ENCODE measurements around the gene ZNRF1. TPM values are rescaled to one million over a fixed set of nuclear protein-coding genes. Genes with fewer than 3 reads are reported as not detected.

ZNRF1 gene
- total and polyA plus RNA-seq, 4 donors = 7.9 to 10.9 (median 9.2) TPM

GRCh38 chr16:74951206-74951605, 47.6 kb upstream of the ZNRF1 start (continued):
- no peak for TF ChIP-seq JUND (IDR thresholded peaks at IDR 0.05)

- TF ChIP-seq RAD21 (IDR thresholded peaks at IDR 0.05) (no peak), GABPA (IDR thresholded peaks at IDR 0.05 in 1 of 2, conservative IDR thresholded peaks at IDR 0.05 in 1 of 2) (no peak), ATF3 (IDR thresholded peaks at IDR 0.05) (no peak), FOXA1 (IDR thresholded peaks at IDR 0.05) (no peak), HNF4A (conservative IDR thresholded peaks at IDR 0.05) (no peak), RXRA (IDR thresholded peaks at IDR 0.05) (no peak)
- TF ChIP-seq, protein P1, sequence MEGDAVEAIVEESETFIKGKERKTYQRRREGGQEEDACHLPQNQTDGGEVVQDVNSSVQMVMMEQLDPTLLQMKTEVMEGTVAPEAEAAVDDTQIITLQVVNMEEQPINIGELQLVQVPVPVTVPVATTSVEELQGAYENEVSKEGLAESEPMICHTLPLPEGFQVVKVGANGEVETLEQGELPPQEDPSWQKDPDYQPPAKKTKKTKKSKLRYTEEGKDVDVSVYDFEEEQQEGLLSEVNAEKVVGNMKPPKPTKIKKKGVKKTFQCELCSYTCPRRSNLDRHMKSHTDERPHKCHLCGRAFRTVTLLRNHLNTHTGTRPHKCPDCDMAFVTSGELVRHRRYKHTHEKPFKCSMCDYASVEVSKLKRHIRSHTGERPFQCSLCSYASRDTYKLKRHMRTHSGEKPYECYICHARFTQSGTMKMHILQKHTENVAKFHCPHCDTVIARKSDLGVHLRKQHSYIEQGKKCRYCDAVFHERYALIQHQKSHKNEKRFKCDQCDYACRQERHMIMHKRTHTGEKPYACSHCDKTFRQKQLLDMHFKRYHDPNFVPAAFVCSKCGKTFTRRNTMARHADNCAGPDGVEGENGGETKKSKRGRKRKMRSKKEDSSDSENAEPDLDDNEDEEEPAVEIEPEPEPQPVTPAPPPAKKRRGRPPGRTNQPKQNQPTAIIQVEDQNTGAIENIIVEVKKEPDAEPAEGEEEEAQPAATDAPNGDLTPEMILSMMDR (IDR thresholded peaks at IDR 0.05; ENCODE audit: low read depth, low read length, missing input control) = no peak
- Histone ChIP-seq H3K4me3 (ENCODE audit: low read depth in 1 of 3, low read length in 3 of 3) (no peak overlapping the region), H3K9ac (ENCODE audit: low read depth in 1 of 2, low read length in 2 of 2) (no peak overlapping the region), H3K27me3 (ENCODE audit: control insufficient read depth in 4 of 4, insufficient read depth in 4 of 4, low read length in 3 of 4) (no peaks in the 10 kb centered on the region), H3K9me3 (ENCODE audit: control insufficient read depth in 4 of 4, low read length in 3 of 4) (no peaks in the 10 kb centered on the region), H3K4me1 (ENCODE audit: control insufficient read depth in 4 of 4, insufficient read depth in 4 of 4, low read length in 3 of 4) (no peaks in the 10 kb centered on the region), H3K36me3 (ENCODE audit: control insufficient read depth in 4 of 4, insufficient read depth in 3 of 4, low read depth in 1 of 4, low read length in 3 of 4) (peaks cover 13 to 49% (median 39%) of the 10 kb centered on the region in 4 donors), H3K27ac (ENCODE audit: low read depth in 1 of 2, low read length in 2 of 2) (no peak overlapping the region)
- 92% methylated on average over 4 of the region's 4 CpGs for WGBS
- DNase-seq (ENCODE audit: low spot score) = no peak
Observed at GRCh38 chr16:74951681-74952080, 47.1 kb upstream of the ZNRF1 start.

DNA sequence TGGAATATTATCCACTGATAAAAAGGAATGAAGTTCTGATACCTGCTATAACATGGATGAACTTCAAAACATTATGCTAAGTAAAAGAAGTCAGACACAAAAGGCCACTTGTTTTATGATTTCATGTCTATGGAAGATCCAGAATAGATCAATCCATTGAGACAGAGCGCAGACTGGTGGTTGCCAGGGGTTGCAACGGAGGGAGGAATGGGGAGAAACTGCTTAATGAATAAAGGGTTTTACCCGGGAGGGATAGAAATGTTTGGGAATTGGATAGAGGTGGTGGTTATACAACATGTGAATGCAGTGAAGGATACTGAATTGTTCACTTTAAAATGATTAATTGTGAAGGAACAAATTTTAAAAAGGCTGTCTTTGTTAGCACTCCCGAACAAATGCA, 44.1 kb upstream of the ZNRF1 start:
- Histone ChIP-seq H3K4me3 (ENCODE audit: low read depth in 1 of 3, low read length in 3 of 3) (no peak overlapping the region), H3K9me3 (ENCODE audit: control insufficient read depth in 4 of 4, low read length in 3 of 4) (no peaks in the 10 kb centered on the region), H3K4me1 (ENCODE audit: control insufficient read depth in 4 of 4, insufficient read depth in 4 of 4, low read length in 3 of 4) (peaks cover 0 to 4% (median 0%) of the 10 kb centered on the region in 4 donors), H3K9ac (ENCODE audit: low read depth in 1 of 2, low read length in 2 of 2) (no peak overlapping the region), H3K36me3 (ENCODE audit: control insufficient read depth in 4 of 4, insufficient read depth in 3 of 4, low read depth in 1 of 4, low read length in 3 of 4) (peaks cover 8 to 38% (median 29%) of the 10 kb centered on the region in 4 donors), H3K27ac (ENCODE audit: low read depth in 1 of 2, low read length in 2 of 2) (no peak overlapping the region), H3K27me3 (ENCODE audit: control insufficient read depth in 4 of 4, insufficient read depth in 4 of 4, low read length in 3 of 4) (no peaks in the 10 kb centered on the region)
- TF ChIP-seq SP1 (IDR thresholded peaks at IDR 0.05) (no peak), TAF1 (conservative IDR thresholded peaks at IDR 0.05) (no peak), REST (IDR thresholded peaks at IDR 0.05) (no peak), ATF3 (IDR thresholded peaks at IDR 0.05) (no peak), FOXA1 (IDR thresholded peaks at IDR 0.05) (no peak), HNF4A (conservative IDR thresholded peaks at IDR 0.05) (no peak)
- TF ChIP-seq, protein P2, sequence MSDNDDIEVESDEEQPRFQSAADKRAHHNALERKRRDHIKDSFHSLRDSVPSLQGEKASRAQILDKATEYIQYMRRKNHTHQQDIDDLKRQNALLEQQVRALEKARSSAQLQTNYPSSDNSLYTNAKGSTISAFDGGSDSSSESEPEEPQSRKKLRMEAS (IDR thresholded peaks at IDR 0.05) = no peak
- no peak for DNase-seq (ENCODE audit: low spot score)
- WGBS = 95% methylated on average over 4 of the region's 4 CpGs
